ENCODE measurements around the gene CLPSL2.

Gene CLPSL2

DNA sequence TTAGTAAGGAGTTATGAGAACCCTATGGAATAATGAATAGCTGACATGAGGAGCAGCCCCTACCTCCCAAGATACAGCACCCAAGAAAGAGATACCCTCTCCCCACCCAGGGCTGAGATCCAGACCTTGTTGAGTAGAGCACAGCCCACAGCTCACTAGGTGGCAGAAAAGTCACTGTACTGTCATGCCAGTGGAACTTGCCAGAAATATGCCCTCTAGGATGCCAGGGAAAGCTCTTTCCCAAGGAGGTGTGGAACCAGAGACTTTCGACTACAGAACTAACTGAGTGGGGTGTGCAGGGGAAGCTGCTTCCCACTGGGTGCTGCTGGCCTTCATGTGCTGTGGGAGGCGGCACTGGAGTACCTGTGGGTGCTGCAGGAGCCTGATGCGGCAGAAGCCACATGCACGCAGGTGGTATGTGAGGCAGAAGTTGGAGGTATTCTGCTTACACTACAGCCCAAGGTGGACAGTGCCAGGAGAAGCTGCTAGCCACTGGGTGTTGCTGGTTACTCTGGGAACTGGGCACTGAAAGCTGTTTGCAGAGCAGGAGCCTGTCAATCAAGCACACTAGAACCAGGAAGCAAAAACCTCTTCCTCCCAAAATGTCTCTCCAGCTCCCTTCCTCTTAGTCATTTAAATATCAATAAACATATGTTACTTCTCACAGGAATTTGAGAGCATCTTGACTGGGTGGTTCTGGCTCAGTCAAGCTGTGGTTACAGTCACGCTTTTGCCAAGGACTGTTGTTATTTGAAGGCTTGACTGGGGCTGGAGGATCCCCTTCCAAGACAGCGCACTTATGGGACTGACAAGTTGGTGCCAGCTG lies 21.7 kb upstream of the CLPSL2 start:
- no peak overlapping the region for H3K4me3 ChIP-seq (ENCODE audit: insufficient read depth in 1 of 2, low read depth in 1 of 2, low read length in 2 of 2)
- no peak overlapping the region for H2BK15ac ChIP-seq (ENCODE audit: low read depth, poor library complexity, severe bottlenecking)
- no peak overlapping the region for H3K27ac ChIP-seq (ENCODE audit: low read length, poor library complexity, severe bottlenecking)
- H2AK5ac ChIP-seq (ENCODE audit: low read length, severe bottlenecking): no peak overlapping the region
- no peak for DNase-seq
- no peaks in the 10 kb centered on the region for H3K36me3 ChIP-seq (ENCODE audit: control insufficient read depth in 1 of 2, insufficient read depth in 2 of 2, low read depth in 1 of 2, low read length in 2 of 2)
- no peak overlapping the region for H2BK12ac ChIP-seq (ENCODE audit: low read length in 2 of 2)
- H3K27me3 ChIP-seq (ENCODE audit: control insufficient read depth in 1 of 2, insufficient read depth in 1 of 2, low read length in 2 of 2): peaks cover 16 to 58% of the 10 kb centered on the region in 2 experiments
- no peak overlapping the region for H3K9ac ChIP-seq (ENCODE audit: low read length)
- no peak overlapping the region for H3K14ac ChIP-seq (ENCODE audit: low read length in 2 of 2)
- no peak overlapping the region for H2BK120ac ChIP-seq (ENCODE audit: low read depth, low read length)
- H4K91ac ChIP-seq (ENCODE audit: low read length): no peak overlapping the region
- H2BK5ac ChIP-seq (ENCODE audit: low read depth, low read length, poor library complexity, severe bottlenecking): no peak overlapping the region
- no peak overlapping the region for H3K23ac ChIP-seq (ENCODE audit: low read length in 2 of 2)
- H3K4ac ChIP-seq (ENCODE audit: low read depth in 1 of 2, low read length in 2 of 2): no peak overlapping the region
- WGBS: 81% methylated on average over 6 of the region's 6 CpGs
- H3K4me1 ChIP-seq (ENCODE audit: control insufficient read depth, insufficient read depth, low read depth, low read length): no peaks in the 10 kb centered on the region
- no peak overlapping the region for H3K18ac ChIP-seq (ENCODE audit: low read depth in 1 of 2, low read length in 2 of 2)
- no peak overlapping the region for H4K8ac ChIP-seq (ENCODE audit: low read length)
- no peak overlapping the region for H3K4me2 ChIP-seq (ENCODE audit: low read length, poor library complexity, severe bottlenecking)
- H3K79me1 ChIP-seq (replicated peaks; ENCODE audit: low read length, poor library complexity, severe bottlenecking): no peaks in the 10 kb centered on the region
- H2AFZ ChIP-seq (ENCODE audit: low read depth, low read length): no peak overlapping the region
- H3K9me3 ChIP-seq (ENCODE audit: control insufficient read depth, low read length): no peaks in the 10 kb centered on the region

DNA sequence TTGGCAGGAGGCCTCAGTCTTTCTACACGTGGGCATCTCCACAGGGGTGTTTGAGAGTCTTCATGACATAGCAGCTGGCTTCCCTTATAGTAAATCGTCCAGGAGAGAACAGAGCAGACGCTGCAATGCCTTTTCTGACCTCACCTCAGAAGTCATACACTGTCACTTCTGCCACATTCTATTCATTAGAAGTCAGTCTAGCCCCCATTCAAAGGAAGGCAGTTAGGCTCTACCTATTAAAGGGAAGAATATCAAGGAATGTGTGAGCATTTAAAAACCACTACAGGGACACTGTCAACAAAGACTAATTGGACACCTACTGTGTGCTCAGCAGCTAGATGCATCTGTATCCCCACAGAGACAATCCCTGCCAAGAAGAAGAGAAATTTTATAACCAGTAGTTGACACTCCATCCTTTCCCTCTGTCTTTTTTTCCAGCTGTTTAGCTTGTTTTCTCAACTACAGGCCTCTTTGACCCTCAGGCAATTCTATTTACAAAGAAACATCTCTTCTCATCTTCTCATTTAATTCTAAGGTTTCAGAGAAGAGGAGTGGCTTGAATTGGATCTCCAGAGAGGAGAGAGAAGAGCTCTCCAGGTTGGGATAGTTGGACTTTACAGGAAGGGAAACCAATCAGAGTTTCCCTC lies 21.0 kb upstream of the CLPSL2 start:
- H2BK120ac ChIP-seq (ENCODE audit: low read depth, low read length): no peak overlapping the region
- no peak for DNase-seq
- WGBS: 74% methylated on average over 3 of the region's 3 CpGs

DNA sequence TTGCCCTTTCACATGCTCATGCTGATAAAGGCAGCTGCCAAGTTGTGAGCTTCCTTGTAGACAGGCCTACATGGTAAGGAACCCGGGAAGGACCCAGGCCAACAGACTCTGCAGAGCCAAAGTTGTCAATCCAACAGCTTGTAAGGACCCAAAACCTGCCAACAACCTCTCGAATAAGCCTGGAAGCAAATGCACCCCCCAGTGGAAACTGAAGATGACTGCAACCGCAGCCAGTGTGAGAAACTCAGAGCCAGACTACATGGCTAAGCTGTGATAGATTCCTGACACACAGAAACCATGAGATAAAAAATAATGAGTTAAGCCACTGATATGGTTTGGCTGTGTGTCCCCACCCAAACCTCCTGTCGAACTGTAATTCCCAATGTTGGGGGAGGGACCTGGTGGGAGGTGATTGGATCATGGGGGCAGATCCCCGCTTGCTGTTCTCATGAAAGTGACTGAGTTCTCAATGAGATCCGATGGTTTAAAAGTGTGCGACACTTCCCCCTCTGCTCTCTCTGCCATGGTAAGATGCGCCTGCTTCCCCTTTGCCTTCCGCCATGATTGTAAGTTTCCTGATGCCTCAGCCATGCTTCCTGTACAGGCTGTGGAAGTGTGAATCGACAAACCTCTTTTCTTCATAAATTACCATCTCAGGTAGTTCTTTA lies 18.8 kb upstream of the CLPSL2 start:
- Histone ChIP-seq H3K27me3 (ENCODE audit: control insufficient read depth in 1 of 2, insufficient read depth in 1 of 2, low read length in 2 of 2) (peaks cover 21 to 53% of the 10 kb centered on the region in 2 experiments), H3K9ac (ENCODE audit: low read length) (no peak overlapping the region), H2AK5ac (ENCODE audit: low read length, severe bottlenecking) (no peak overlapping the region), H3K27ac (ENCODE audit: low read length, poor library complexity, severe bottlenecking) (no peak overlapping the region), H3K4me2 (ENCODE audit: low read length, poor library complexity, severe bottlenecking) (no peak overlapping the region), H4K91ac (ENCODE audit: low read length) (no peak overlapping the region), H2BK15ac (ENCODE audit: low read depth, poor library complexity, severe bottlenecking) (no peak overlapping the region), H3K4me3 (ENCODE audit: insufficient read depth in 1 of 2, low read depth in 1 of 2, low read length in 2 of 2) (no peak overlapping the region), H2BK12ac (ENCODE audit: low read length in 2 of 2) (no peak overlapping the region), H3K36me3 (ENCODE audit: control insufficient read depth in 1 of 2, insufficient read depth in 2 of 2, low read depth in 1 of 2, low read length in 2 of 2) (no peaks in the 10 kb centered on the region), H2AFZ (ENCODE audit: low read depth, low read length) (no peak overlapping the region), H3K9me3 (ENCODE audit: control insufficient read depth, low read length) (no peaks in the 10 kb centered on the region), H3K4ac (ENCODE audit: low read depth in 1 of 2, low read length in 2 of 2) (no peak overlapping the region), H3K23ac (ENCODE audit: low read length in 2 of 2) (no peak overlapping the region), H3K18ac (ENCODE audit: low read depth in 1 of 2, low read length in 2 of 2) (no peak overlapping the region), H3K4me1 (ENCODE audit: control insufficient read depth, insufficient read depth, low read depth, low read length) (no peaks in the 10 kb centered on the region), H3K79me1 (replicated peaks; ENCODE audit: low read length, poor library complexity, severe bottlenecking) (no peaks in the 10 kb centered on the region), H3K14ac (ENCODE audit: low read length in 2 of 2) (no peak overlapping the region), H4K8ac (ENCODE audit: low read length) (no peak overlapping the region), H2BK120ac (ENCODE audit: low read depth, low read length) (no peak overlapping the region), H2BK5ac (ENCODE audit: low read depth, low read length, poor library complexity, severe bottlenecking) (no peak overlapping the region)
- DNase-seq: peak; percentile 52
- WGBS: 60% methylated on average over 8 of the region's 10 CpGs

More for the DNA sequence above, 21.0 kb upstream of the CLPSL2 start:
- no peak overlapping the region for H2BK5ac ChIP-seq (ENCODE audit: low read depth, low read length, poor library complexity, severe bottlenecking)
- H3K23ac ChIP-seq (ENCODE audit: low read length in 2 of 2): no peak overlapping the region
- H2BK15ac ChIP-seq (ENCODE audit: low read depth, poor library complexity, severe bottlenecking): no peak overlapping the region
- no peak overlapping the region for H2AFZ ChIP-seq (ENCODE audit: low read depth, low read length)
- H2BK12ac ChIP-seq (ENCODE audit: low read length in 2 of 2): no peak overlapping the region
- H3K36me3 ChIP-seq (ENCODE audit: control insufficient read depth in 1 of 2, insufficient read depth in 2 of 2, low read depth in 1 of 2, low read length in 2 of 2): no peaks in the 10 kb centered on the region
- H4K8ac ChIP-seq (ENCODE audit: low read length): no peak overlapping the region
- no peak overlapping the region for H3K4me2 ChIP-seq (ENCODE audit: low read length, poor library complexity, severe bottlenecking)
- no peak overlapping the region for H2AK5ac ChIP-seq (ENCODE audit: low read length, severe bottlenecking)
- H3K79me1 ChIP-seq (replicated peaks; ENCODE audit: low read length, poor library complexity, severe bottlenecking): no peaks in the 10 kb centered on the region
- H3K9ac ChIP-seq (ENCODE audit: low read length): no peak overlapping the region
- H3K4ac ChIP-seq (ENCODE audit: low read depth in 1 of 2, low read length in 2 of 2): no peak overlapping the region
- H3K27ac ChIP-seq (ENCODE audit: low read length, poor library complexity, severe bottlenecking): no peak overlapping the region
- no peaks in the 10 kb centered on the region for H3K4me1 ChIP-seq (ENCODE audit: control insufficient read depth, insufficient read depth, low read depth, low read length)
- no peak overlapping the region for H3K14ac ChIP-seq (ENCODE audit: low read length in 2 of 2)
- no peak overlapping the region for H4K91ac ChIP-seq (ENCODE audit: low read length)
- no peaks in the 10 kb centered on the region for H3K9me3 ChIP-seq (ENCODE audit: control insufficient read depth, low read length)
- H3K27me3 ChIP-seq (ENCODE audit: control insufficient read depth in 1 of 2, insufficient read depth in 1 of 2, low read length in 2 of 2): peaks cover 17 to 60% of the 10 kb centered on the region in 2 experiments
- no peak overlapping the region for H3K18ac ChIP-seq (ENCODE audit: low read depth in 1 of 2, low read length in 2 of 2)
- no peak overlapping the region for H3K4me3 ChIP-seq (ENCODE audit: insufficient read depth in 1 of 2, low read depth in 1 of 2, low read length in 2 of 2)

DNA sequence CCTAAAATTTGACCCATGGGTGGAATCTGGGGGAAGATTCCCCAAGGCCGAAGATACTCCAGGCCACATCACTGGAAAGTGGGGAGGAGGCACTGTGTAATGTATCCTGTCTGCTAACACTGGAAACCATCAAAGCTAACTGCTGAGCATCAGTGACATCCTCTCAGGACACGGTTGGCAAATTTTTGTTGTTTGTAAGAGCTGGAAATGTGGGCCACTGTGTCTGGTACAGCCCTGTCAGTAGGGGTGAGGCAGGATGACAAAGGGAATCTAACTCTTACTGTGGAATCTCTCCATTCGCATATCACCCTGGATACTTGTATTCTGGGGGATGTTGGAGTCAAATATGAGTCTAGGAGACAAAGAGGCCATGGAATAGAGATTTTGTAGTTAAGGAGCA lies 17.0 kb upstream of the CLPSL2 start:
- Histone ChIP-seq H3K14ac (ENCODE audit: low read length in 2 of 2) (no peak overlapping the region), H3K18ac (ENCODE audit: low read depth in 1 of 2, low read length in 2 of 2) (no peak overlapping the region), H2AK5ac (ENCODE audit: low read length, severe bottlenecking) (no peak overlapping the region), H3K36me3 (ENCODE audit: control insufficient read depth in 1 of 2, insufficient read depth in 2 of 2, low read depth in 1 of 2, low read length in 2 of 2) (no peaks in the 10 kb centered on the region), H3K4ac (ENCODE audit: low read depth in 1 of 2, low read length in 2 of 2) (no peak overlapping the region), H2BK5ac (ENCODE audit: low read depth, low read length, poor library complexity, severe bottlenecking) (no peak overlapping the region), H4K91ac (ENCODE audit: low read length) (no peak overlapping the region), H3K79me1 (replicated peaks; ENCODE audit: low read length, poor library complexity, severe bottlenecking) (no peaks in the 10 kb centered on the region), H3K9ac (ENCODE audit: low read length) (no peak overlapping the region), H3K4me3 (ENCODE audit: insufficient read depth in 1 of 2, low read depth in 1 of 2, low read length in 2 of 2) (no peak overlapping the region), H3K27me3 (ENCODE audit: control insufficient read depth in 1 of 2, insufficient read depth in 1 of 2, low read length in 2 of 2) (peaks cover 33 to 70% of the 10 kb centered on the region in 2 experiments), H3K4me1 (ENCODE audit: control insufficient read depth, insufficient read depth, low read depth, low read length) (no peaks in the 10 kb centered on the region), H3K23ac (ENCODE audit: low read length in 2 of 2) (no peak overlapping the region), H2AFZ (ENCODE audit: low read depth, low read length) (no peak overlapping the region), H3K27ac (ENCODE audit: low read length, poor library complexity, severe bottlenecking) (no peak overlapping the region), H4K8ac (ENCODE audit: low read length) (no peak overlapping the region), H3K9me3 (ENCODE audit: control insufficient read depth, low read length) (no peaks in the 10 kb centered on the region), H2BK12ac (ENCODE audit: low read length in 2 of 2) (no peak overlapping the region), H2BK15ac (ENCODE audit: low read depth, poor library complexity, severe bottlenecking) (no peak overlapping the region), H3K4me2 (ENCODE audit: low read length, poor library complexity, severe bottlenecking) (no peak overlapping the region), H2BK120ac (ENCODE audit: low read depth, low read length) (no peak overlapping the region)
- 66% methylated on average over 3 of the region's 3 CpGs for WGBS
- no peak for DNase-seq

Measured in mesenchymal stem cell (in vitro differentiated cells and primary cell).